ENCODE results near the gene GTSE1.
"Not testable (repeated sequence)": the region's sequence is repeated elsewhere in the genome, so short reads cannot be mapped to it uniquely, and the experiment has no call there.

Gene GTSE1

GRCh38 chr22:46260038-46260437 lies 36.6 kb upstream of the GTSE1 start:
- no peak overlapping the region for H3K4me3 ChIP-seq (ENCODE audit: insufficient read depth, low read length, poor library complexity, severe bottlenecking)
- no peaks in the 10 kb centered on the region for H3K79me2 ChIP-seq (ENCODE audit: insufficient read depth, low read length)
- no peaks in the 10 kb centered on the region for H3F3A ChIP-seq (ENCODE audit: insufficient read depth)
- TF ChIP-seq CTCF (IDR thresholded peaks at IDR 0.05; ENCODE audit: insufficient read depth, low read length, poor library complexity, severe bottlenecking) (no peak), EZH2phosphoT487 (conservative IDR thresholded peaks at IDR 0.05; ENCODE audit: low read length) (no peak)
- no peaks in the 10 kb centered on the region for H3K9me3 ChIP-seq (ENCODE audit: insufficient read depth, low read length)
- no peaks in the 10 kb centered on the region for H3K9me2 ChIP-seq (replicated peaks; ENCODE audit: insufficient read depth, low read length)
- no peaks in the 10 kb centered on the region for H3K27me3 ChIP-seq (ENCODE audit: low read length)
- no peaks in the 10 kb centered on the region for H3K36me3 ChIP-seq (ENCODE audit: low read length)
- no peak overlapping the region for H2AFZ ChIP-seq (ENCODE audit: low read depth, low read length, severe bottlenecking)
- no peaks in the 10 kb centered on the region for H4K20me1 ChIP-seq (ENCODE audit: low read depth, low read length)
- no peak overlapping the region for H3K4me2 ChIP-seq (ENCODE audit: low read depth, low read length, poor library complexity, severe bottlenecking)
- no peak overlapping the region for H3K27ac ChIP-seq (ENCODE audit: low read depth, low read length)
- no peak overlapping the region for H3K9ac ChIP-seq (ENCODE audit: low read length)

GRCh38 chr22:46262449-46263215 lies 34.0 kb upstream of the GTSE1 start:
- Histone ChIP-seq H3K9me3 (ENCODE audit: insufficient read depth, low read length) (0 out of 2 replicates have a peak, but pooled peaks cover 5% of the 10 kb centered on the region), H3K36me3 (ENCODE audit: low read length) (no peaks in the 10 kb centered on the region), H4K20me1 (ENCODE audit: low read depth, low read length) (no peaks in the 10 kb centered on the region), H2AFZ (ENCODE audit: low read depth, low read length, severe bottlenecking) (no peak overlapping the region), H3K4me3 (ENCODE audit: insufficient read depth, low read length, poor library complexity, severe bottlenecking) (no peak overlapping the region), H3K9me2 (replicated peaks; ENCODE audit: insufficient read depth, low read length) (no peaks in the 10 kb centered on the region), H3K27ac (ENCODE audit: low read depth, low read length) (no peak overlapping the region), H3K9ac (ENCODE audit: low read length) (no peak overlapping the region), H3K4me2 (ENCODE audit: low read depth, low read length, poor library complexity, severe bottlenecking) (no peak overlapping the region), H3K27me3 (ENCODE audit: low read length) (no peaks in the 10 kb centered on the region), H3F3A (ENCODE audit: insufficient read depth) (no peaks in the 10 kb centered on the region), H3K79me2 (ENCODE audit: insufficient read depth, low read length) (no peaks in the 10 kb centered on the region)
- TF ChIP-seq EZH2phosphoT487 (conservative IDR thresholded peaks at IDR 0.05; ENCODE audit: low read length) (no peak), CTCF (IDR thresholded peaks at IDR 0.05; ENCODE audit: insufficient read depth, low read length, poor library complexity, severe bottlenecking) (no peak)

DNA sequence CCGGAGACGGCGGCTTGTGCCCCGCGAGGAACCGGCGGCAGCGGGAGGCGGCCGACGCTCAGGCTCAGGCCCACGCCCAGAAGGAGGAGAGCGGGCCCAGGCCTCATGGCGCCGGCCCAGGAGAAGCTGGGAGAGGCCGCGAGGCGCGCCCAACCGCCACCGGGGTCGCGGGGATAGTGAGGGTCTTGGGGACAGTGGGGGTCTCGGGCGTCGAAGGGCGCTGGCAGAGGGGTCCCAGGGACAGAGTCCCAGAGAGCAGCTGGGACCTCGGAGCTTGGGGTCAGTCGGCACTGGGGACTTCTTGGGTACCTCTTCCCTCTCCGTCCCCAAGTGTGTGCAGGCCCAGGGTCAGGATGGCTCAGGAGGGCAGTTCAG lies 33.5 kb upstream of the GTSE1 start, which contains the start of gene PKDREJ:
Gene PKDREJ, minus strand, starts transcription at position 128 of the 375 bp plus-strand sequence. Its CDS starts 21 bp downstream, at position 107.
- no peak within 1 kb of the TSS for H3K9ac ChIP-seq (ENCODE audit: low read length)
- no peak within 1 kb of the TSS for H3K27ac ChIP-seq (ENCODE audit: low read depth, low read length)
- H3K4me2 ChIP-seq (ENCODE audit: low read depth, low read length, poor library complexity, severe bottlenecking) = no peak within 1 kb of the TSS
- 0 out of 2 replicates have a peak, but pooled peaks cover 5% of the 10 kb centered on the region for H3K9me3 ChIP-seq (ENCODE audit: insufficient read depth, low read length)
- H3K79me2 ChIP-seq (ENCODE audit: insufficient read depth, low read length) = no peaks in the 10 kb centered on the region
- H3K27me3 ChIP-seq (ENCODE audit: low read length) = no peaks in the 10 kb centered on the region
- H3K4me3 ChIP-seq (ENCODE audit: insufficient read depth, low read length, poor library complexity, severe bottlenecking) = no peak within 1 kb of the TSS
- H3K9me2 ChIP-seq (replicated peaks; ENCODE audit: insufficient read depth, low read length) = no peaks in the 10 kb centered on the region
- H4K20me1 ChIP-seq (ENCODE audit: low read depth, low read length) = no peaks in the 10 kb centered on the region
- H2AFZ ChIP-seq (ENCODE audit: low read depth, low read length, severe bottlenecking) = no peak within 1 kb of the TSS
- H3F3A ChIP-seq (ENCODE audit: insufficient read depth) = no peaks in the 10 kb centered on the region
- H3K36me3 ChIP-seq (ENCODE audit: low read length) = no peaks in the 10 kb centered on the region
- TF ChIP-seq EZH2phosphoT487 (conservative IDR thresholded peaks at IDR 0.05; ENCODE audit: low read length) (no peak), CTCF (IDR thresholded peaks at IDR 0.05; ENCODE audit: insufficient read depth, low read length, poor library complexity, severe bottlenecking) (no peak)

DNA sequence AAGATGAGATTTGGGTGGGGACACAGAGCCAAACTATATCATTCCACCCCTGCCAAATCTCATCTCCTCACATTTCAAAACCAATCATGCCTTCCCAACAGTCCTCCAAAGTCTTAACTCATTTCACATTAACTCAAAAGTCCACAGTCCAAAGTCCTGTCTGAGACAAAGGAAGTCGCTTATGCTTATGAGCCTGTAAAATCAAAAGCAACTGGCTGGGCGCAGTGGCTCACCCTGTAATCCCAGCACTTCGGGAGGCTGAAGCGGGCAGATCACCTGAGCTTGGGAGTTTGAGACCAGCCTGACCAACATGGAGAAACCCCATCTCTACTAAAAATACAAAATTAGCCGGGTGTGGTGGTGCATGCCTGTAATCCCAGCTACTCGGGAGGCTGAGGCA lies 32.1 kb upstream of the GTSE1 start:
- H3K9me3 ChIP-seq (ENCODE audit: insufficient read depth, low read length); H3K36me3 ChIP-seq (ENCODE audit: low read length); H3K27me3 ChIP-seq (ENCODE audit: low read length); H3K4me2 ChIP-seq (ENCODE audit: low read depth, low read length, poor library complexity, severe bottlenecking); H3K4me3 ChIP-seq (ENCODE audit: insufficient read depth, low read length, poor library complexity, severe bottlenecking); H3K27ac ChIP-seq (ENCODE audit: low read depth, low read length); H3K9me2 ChIP-seq (replicated peaks; ENCODE audit: insufficient read depth, low read length); H3K79me2 ChIP-seq (ENCODE audit: insufficient read depth, low read length); H3F3A ChIP-seq (ENCODE audit: insufficient read depth); H2AFZ ChIP-seq (ENCODE audit: low read depth, low read length, severe bottlenecking); H3K9ac ChIP-seq (ENCODE audit: low read length); H4K20me1 ChIP-seq (ENCODE audit: low read depth, low read length): not testable (repeated sequence)

DNA sequence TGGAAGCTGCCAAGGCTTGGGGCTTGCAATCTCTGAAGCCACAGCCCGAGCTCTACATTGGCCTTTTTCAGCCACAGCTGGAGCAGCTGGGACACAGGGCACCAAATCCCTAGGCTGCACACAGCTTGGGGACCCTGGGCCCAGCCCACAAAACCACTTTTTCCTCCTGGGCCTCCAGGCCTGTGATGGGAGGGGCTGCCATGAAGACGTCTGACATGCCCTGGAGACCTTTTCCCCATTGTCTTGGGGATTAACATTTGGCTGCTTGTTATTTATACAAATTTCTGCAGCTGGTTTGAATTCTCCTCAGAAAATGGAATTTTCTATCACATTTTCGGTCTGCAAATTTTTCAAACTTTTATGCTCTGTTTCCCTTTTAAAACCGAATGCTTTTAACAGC lies 31.0 kb upstream of the GTSE1 start:
- H3K9me3 ChIP-seq (ENCODE audit: insufficient read depth, low read length); H3K79me2 ChIP-seq (ENCODE audit: insufficient read depth, low read length); H3K9ac ChIP-seq (ENCODE audit: low read length); H3K9me2 ChIP-seq (replicated peaks; ENCODE audit: insufficient read depth, low read length); H3K4me3 ChIP-seq (ENCODE audit: insufficient read depth, low read length, poor library complexity, severe bottlenecking); H3K4me2 ChIP-seq (ENCODE audit: low read depth, low read length, poor library complexity, severe bottlenecking); H3K27ac ChIP-seq (ENCODE audit: low read depth, low read length); H3F3A ChIP-seq (ENCODE audit: insufficient read depth); H3K36me3 ChIP-seq (ENCODE audit: low read length); H4K20me1 ChIP-seq (ENCODE audit: low read depth, low read length); H3K27me3 ChIP-seq (ENCODE audit: low read length); H2AFZ ChIP-seq (ENCODE audit: low read depth, low read length, severe bottlenecking): not testable (repeated sequence)

All from SU-DHL-6 (cell line).